ENCODE measurements around the gene APOB.

Gene APOB

GRCh38 chr2:20988905-20989304 lies 55.0 kb downstream of the APOB start:
- TF ChIP-seq POLR2AphosphoS5 (IDR thresholded peaks at IDR 0.05; ENCODE audit: low read depth, low read length) (no peak), TAF1 (IDR thresholded peaks at IDR 0.05; ENCODE audit: borderline replicate concordance, insufficient read depth, low read length) (no peak), FOXP2 (optimal IDR thresholded peaks at IDR 0.05; ENCODE audit: borderline replicate concordance, extremely low read depth, extremely low read length, insufficient read depth) (no peak), REST (IDR thresholded peaks at IDR 0.05; ENCODE audit: insufficient read depth in 1 of 2, low read depth in 2 of 2, low read length in 2 of 2) (no peak)

DNA sequence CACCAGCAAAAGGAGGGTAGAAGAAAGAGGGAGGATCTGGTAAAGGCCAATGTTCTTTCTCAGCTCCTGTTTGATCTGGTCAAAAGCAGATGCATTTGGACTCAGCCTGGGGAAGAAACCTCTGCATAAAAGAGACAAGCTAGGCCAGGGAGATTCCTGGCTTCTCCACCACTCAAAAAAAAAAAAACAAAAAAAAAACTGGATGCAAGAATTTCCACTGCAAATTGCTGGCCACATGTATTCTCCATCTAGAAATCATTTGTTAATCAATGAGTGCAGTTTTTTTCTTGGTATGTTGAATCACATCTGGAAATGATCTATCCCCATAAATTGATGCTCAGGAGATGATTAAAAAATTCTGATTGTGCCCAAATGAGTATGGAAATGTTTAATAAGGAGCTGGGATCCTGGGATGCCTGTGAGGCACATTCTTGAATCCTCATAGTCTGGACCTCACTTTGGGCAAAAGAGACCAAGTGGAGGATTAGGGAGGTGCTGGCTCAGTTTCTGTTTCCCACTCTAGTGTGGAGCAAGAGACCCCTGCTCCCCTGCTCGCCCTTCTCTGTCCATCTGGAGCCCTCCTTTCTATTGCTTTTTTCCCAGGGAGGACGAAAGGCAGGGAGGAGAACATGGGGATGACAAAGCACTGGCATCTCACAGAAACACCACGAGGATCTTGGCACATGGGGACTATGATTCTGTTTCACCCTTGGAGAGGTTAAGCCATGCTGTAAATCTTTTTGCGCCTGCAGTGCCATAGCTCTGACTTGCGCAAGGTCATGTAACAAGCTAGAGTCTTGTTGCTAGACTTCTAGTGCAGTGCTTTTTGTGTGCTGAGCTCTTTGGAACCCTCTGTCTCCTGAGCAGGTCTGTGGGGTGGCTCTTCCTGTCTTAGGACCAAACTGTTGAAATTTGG lies 57.6 kb downstream of the APOB start:
- no peak for TF ChIP-seq FOXP2 (optimal IDR thresholded peaks at IDR 0.05; ENCODE audit: borderline replicate concordance, extremely low read depth, extremely low read length, insufficient read depth)
- no peak for TF ChIP-seq SIN3A (IDR thresholded peaks at IDR 0.05; ENCODE audit: borderline replicate concordance, insufficient read depth, low read length)
- TF ChIP-seq POLR2AphosphoS5 (IDR thresholded peaks at IDR 0.05; ENCODE audit: low read depth, low read length): no peak
- TF ChIP-seq TAF1 (IDR thresholded peaks at IDR 0.05; ENCODE audit: borderline replicate concordance, insufficient read depth, low read length): no peak
- no peak for TF ChIP-seq REST (IDR thresholded peaks at IDR 0.05; ENCODE audit: insufficient read depth in 1 of 2, low read depth in 2 of 2, low read length in 2 of 2)

DNA sequence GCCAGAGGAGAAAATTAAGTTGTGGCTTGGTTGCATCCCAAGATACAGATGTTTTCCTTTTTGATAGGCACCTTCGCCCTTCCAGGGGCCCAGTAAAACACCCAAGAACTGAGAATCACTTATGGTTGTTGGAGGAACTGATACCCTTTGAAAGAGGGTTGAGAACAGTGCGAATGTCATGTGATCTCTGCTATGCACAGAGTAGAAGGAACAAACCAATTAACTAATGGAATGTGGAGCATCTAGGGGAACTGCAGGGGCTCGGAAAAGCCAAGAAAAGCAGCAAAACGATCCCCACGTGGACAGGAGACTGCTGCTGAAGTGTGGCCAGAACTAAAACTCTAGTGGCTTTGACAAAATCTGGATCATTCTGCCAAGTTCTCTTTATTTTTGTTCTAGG lies 58.8 kb downstream of the APOB start:
- TF ChIP-seq REST (IDR thresholded peaks at IDR 0.05; ENCODE audit: insufficient read depth in 1 of 2, low read depth in 2 of 2, low read length in 2 of 2): no peak
- no peak for TF ChIP-seq TAF1 (IDR thresholded peaks at IDR 0.05; ENCODE audit: borderline replicate concordance, insufficient read depth, low read length)
- TF ChIP-seq POLR2AphosphoS5 (IDR thresholded peaks at IDR 0.05; ENCODE audit: low read depth, low read length): no peak
- TF ChIP-seq FOXP2 (optimal IDR thresholded peaks at IDR 0.05; ENCODE audit: borderline replicate concordance, extremely low read depth, extremely low read length, insufficient read depth): no peak
- TF ChIP-seq SIN3A (IDR thresholded peaks at IDR 0.05; ENCODE audit: borderline replicate concordance, insufficient read depth, low read length): no peak

GRCh38 chr2:20984408-20984807 lies 59.5 kb downstream of the APOB start:
- no peak for TF ChIP-seq SIN3A (IDR thresholded peaks at IDR 0.05; ENCODE audit: borderline replicate concordance, insufficient read depth, low read length)
- TF ChIP-seq POLR2AphosphoS5 (IDR thresholded peaks at IDR 0.05; ENCODE audit: low read depth, low read length): no peak
- no peak for TF ChIP-seq TAF1 (IDR thresholded peaks at IDR 0.05; ENCODE audit: borderline replicate concordance, insufficient read depth, low read length)
- no peak for TF ChIP-seq REST (IDR thresholded peaks at IDR 0.05; ENCODE audit: insufficient read depth in 1 of 2, low read depth in 2 of 2, low read length in 2 of 2)
- no peak for TF ChIP-seq FOXP2 (optimal IDR thresholded peaks at IDR 0.05; ENCODE audit: borderline replicate concordance, extremely low read depth, extremely low read length, insufficient read depth)
